Pancreas (tissue), 10 donors: Measurements from ENCODE around the gene RBMS2. TPM values are rescaled to one million over a fixed set of nuclear protein-coding genes. Genes with fewer than 3 reads are reported as not detected.

Source experiments
- ATAC-seq, 4 donors: fragments of 200-7000 bp; cut with Tn5 transposase; one replicate each; pipeline versions ENCODE4 v1.8.0 to v1.9.1; 2020; ENCODE audit warnings: mild to moderate bottlenecking in 4 of 4, moderate library complexity in 4 of 4
- DNase-seq, 6 donors: peaks; one replicate each; pipeline ENCODE4 v3.0.0-alpha.2; 2020
- FAIRE-seq: peaks from 2 replicates; lab custom pipeline; 2012; peaks lifted over from hg19 to GRCh38; lab: Jason Lieb, UNC
- H3K27ac ChIP-seq, 4 donors: fragments of 200-600 bp; sonication (generic); 1 replicate in 3 of 4; 2 replicates in 1 of 4; pipeline versions ENCODE4 v1.5.0 to v1.8.0; 2020
- H3K27me3 ChIP-seq, 4 donors: fragments of 200-600 bp; one replicate each; pipeline ENCODE4 v1.8.0; 2021
- H3K36me3 ChIP-seq, 3 donors: fragments of 200-600 bp; sonication (generic) in 1 of 3; one replicate each; pipeline versions ENCODE4 v1.5.0 to v1.8.0; 2020 to 2021
- H3K4me1 ChIP-seq, 3 donors: fragments of 200-600 bp; one replicate each; pipeline ENCODE4 v1.8.0; 2021
- H3K4me3 ChIP-seq, 4 donors: fragments of 200-600 bp; sonication (generic) in 2 of 4; one replicate each; pipeline versions ENCODE4 v1.5.0 to v1.8.0; 2020 to 2021
- H3K9me3 ChIP-seq, 4 donors: fragments of 200-600 bp; one replicate each; pipeline ENCODE4 v1.8.0; 2021
- WGBS, 2 donors: extraction: QIAGEN DNeasy Blood & Tissue Kit; methylation state at CpG; one replicate each; pipeline ENCODE4 v1.1.7; 2013; 5-methylcytosine and 5-hydroxymethylcytosine counted together
- intact Hi-C, 3 donors: fragments of 100-400 bp; cut with DNase I; formaldehyde crosslinking; loops; one replicate each; pipeline versions ENCODE4 v1.11.1 to v1.14.2; 2022
- polyA plus RNA-seq, 2 donors: library from polyadenylated mRNA; stranded (reverse); fragments of 200-250 nt; gene quantifications; one replicate each; pipeline ENCODE4 v1.2.3, GENCODE V29; 2013
- total RNA-seq, 6 donors: library from RNA; stranded (reverse); fragmentation: NEBNext Ultra II Directional in 4 of 6; extraction: Animal tissue kit (Norgen Biotek cat#: 25700) in 4 of 6; gene quantifications; one replicate each; pipeline versions ENCODE4 v1.2.1 to v1.2.4, GENCODE V29; 2021 to 2023
- TF ChIP-seq, protein P1 (sequence below), 4 donors: fragments of 200-600 bp; sonication (generic) in 3 of 4; IDR thresholded peaks; one replicate each; pipeline versions ENCODE4 v1.5.0 to v1.8.0; 2021; ENCODE audit warnings: antibody characterized with exemption in 4 of 4
- donor health status: healthy with polysubstance abuse.
- donor health status: DM: no; HTN: no; CAD: no; lungs with moderate emphysema.
- donor health status: DM: no; HTN: no; CAD: no.
- donor health status: control.
- donor health status: control.
- donor health status: Bipolar disorder and iron deficiency.
- donor health status: DM: yes; HTN: yes; CAD: no.
- donor health status: DM: no; HTN: no; CAD: no.
- donor health status: DM: no; HTN: no; CAD: no.
- donor health status: DM: yes; HTN: yes; CAD: no.

The RBMS2 gene
- total and polyA plus RNA-seq, 8 donors, result 5.4 to 30.8 (median 10.4) TPM

DNA sequence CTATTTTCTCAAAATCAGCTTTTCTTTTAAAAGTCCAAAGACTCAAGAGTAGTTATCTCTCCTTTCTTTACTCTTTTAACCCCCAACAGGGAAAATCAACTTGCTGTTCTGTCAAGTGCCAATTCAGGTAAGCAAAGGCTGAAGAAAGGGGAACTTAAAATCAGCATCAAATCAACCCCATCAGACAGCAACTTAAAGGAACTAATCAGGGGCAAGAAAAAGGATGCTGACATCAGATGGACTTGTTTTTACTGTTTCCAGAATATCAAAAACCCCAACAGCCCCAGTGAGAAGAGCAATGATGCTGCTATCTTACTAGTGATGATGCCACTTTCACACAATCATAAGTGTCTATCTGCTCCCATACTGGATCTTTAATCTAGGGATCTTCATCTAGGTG lies 105.1 kb downstream of the RBMS2 start:
- Histone ChIP-seq H3K4me1 (peaks cover 0 to 19% (median 0%) of the 10 kb centered on the region in 3 donors), H3K36me3 (no peaks in the 10 kb centered on the region), H3K27ac (no peak overlapping the region), H3K27me3 (no peaks in the 10 kb centered on the region), H3K4me3 (no peak overlapping the region), H3K9me3 (no peaks in the 10 kb centered on the region)
- ATAC-seq, result no peak
- TF ChIP-seq, protein P1, sequence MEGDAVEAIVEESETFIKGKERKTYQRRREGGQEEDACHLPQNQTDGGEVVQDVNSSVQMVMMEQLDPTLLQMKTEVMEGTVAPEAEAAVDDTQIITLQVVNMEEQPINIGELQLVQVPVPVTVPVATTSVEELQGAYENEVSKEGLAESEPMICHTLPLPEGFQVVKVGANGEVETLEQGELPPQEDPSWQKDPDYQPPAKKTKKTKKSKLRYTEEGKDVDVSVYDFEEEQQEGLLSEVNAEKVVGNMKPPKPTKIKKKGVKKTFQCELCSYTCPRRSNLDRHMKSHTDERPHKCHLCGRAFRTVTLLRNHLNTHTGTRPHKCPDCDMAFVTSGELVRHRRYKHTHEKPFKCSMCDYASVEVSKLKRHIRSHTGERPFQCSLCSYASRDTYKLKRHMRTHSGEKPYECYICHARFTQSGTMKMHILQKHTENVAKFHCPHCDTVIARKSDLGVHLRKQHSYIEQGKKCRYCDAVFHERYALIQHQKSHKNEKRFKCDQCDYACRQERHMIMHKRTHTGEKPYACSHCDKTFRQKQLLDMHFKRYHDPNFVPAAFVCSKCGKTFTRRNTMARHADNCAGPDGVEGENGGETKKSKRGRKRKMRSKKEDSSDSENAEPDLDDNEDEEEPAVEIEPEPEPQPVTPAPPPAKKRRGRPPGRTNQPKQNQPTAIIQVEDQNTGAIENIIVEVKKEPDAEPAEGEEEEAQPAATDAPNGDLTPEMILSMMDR (IDR thresholded peaks at IDR 0.05), result no peak
- DNase-seq, result no peak
- FAIRE-seq, result no peak
- intact Hi-C loops, result no loop called here

DNA sequence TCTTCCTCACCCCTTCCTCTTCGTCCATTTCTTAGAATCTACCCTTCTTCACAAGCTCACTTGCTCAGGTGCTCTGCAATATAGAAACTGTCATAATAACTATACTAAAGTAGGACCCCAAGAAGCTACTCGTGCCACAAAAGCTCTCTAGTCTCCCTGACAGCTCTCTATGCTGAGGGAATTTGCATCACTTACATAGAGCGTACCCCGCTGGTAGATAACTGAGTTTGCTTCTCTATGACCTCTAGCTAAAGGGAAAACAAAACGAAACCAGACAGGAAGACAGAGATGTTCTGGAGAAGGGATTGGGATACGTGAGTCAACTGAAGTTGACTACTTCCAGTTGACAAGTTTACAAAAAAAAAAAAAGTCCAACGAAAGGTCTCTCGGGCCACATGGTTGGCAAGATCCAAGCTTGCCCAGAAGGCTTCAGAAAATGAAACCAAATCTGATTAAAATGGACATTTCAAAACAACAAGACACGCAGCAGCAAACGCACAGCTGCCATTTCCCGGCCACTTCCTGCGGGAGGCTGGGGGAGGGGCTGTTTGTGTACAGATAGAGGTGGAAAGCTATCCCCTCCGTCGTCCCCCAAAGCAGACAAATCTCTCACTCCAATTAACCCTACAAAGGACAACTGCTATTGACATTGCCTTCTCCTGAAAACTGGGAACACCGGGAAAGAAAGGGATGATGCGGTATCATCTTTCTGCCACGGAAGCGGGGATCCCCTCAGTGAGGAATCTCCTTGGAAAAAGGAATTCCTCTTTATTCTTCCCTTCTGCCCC lies 107.2 kb downstream of the RBMS2 start:
- FAIRE-seq (no peak), DNase-seq (peak in 5 of 6 donors; percentile 55 to 73 (median 59)), ATAC-seq (peak; percentile 30 to 46 (median 40))
- 0% methylated on average over 18 of the region's 18 CpGs for WGBS, 2 donors
- no peaks in the 10 kb centered on the region for H3K9me3 ChIP-seq
- peak overlapping the region; percentile 67 to 86 (median 79) for H3K27ac ChIP-seq
- peaks cover 0 to 32% (median 5%) of the 10 kb centered on the region in 3 donors for H3K4me1 ChIP-seq
- peak overlapping the region; percentile 60 to 100 (median 84) for H3K4me3 ChIP-seq
- TF ChIP-seq, protein P1 (IDR thresholded peaks at IDR 0.05), result no peak
- no peaks in the 10 kb centered on the region for H3K36me3 ChIP-seq
- intact Hi-C loops, result no loop called here
- no peaks in the 10 kb centered on the region for H3K27me3 ChIP-seq

DNA sequence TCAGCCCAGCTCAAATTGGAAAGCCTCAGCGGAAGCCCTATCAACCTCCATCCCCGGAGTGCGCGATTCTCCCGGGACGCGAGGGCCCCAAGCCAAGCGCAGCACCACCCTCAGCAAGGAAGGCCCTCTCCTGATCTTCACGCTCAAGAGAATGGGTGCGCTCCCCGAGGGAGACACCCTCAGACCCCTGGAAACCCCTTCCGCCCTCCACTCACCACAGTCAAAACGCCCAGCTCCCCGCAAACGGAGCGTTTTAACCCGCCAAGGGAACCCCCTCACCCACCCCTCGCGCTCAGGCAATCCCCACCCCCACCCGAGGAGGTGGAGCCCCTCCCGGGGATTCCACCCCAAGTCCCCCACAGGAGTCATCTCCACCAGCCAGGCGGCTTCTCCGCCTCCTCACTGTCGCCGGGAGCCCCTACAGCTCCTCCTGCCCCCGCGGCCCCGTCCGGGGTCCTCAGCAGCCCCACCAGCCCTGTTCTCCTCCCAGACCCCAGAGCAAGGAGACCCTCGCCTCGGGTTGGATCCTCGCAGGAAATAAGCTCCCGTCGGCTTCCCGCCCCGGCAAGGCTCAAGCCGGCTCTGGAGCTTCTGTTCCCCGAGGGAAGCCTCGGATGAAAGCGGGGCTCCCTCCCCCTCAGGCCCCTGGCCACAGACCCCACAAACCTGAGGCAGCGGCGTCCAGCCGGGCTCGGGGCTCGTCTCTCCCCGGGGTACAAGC lies 108.0 kb downstream of the RBMS2 start:
- DNase-seq (peak in 3 of 6 donors; percentile 34 to 63 (median 51)), FAIRE-seq (no peak), ATAC-seq (peak; percentile 42 to 60 (median 46))
- Histone ChIP-seq H3K27me3 (no peaks in the 10 kb centered on the region), H3K9me3 (no peaks in the 10 kb centered on the region), H3K4me1 (peaks cover 0 to 32% (median 5%) of the 10 kb centered on the region in 3 donors), H3K4me3 (peak overlapping the region; percentile 60 to 100 (median 84)), H3K27ac (peak overlapping the region; percentile 67 to 86 (median 79)), H3K36me3 (no peaks in the 10 kb centered on the region)
- WGBS, 2 donors, result 0% methylated on average over 37 to 46 of the region's 46 CpGs
- intact Hi-C loops, result no loop called here
- TF ChIP-seq, protein P1 (IDR thresholded peaks at IDR 0.05), result no peak

DNA sequence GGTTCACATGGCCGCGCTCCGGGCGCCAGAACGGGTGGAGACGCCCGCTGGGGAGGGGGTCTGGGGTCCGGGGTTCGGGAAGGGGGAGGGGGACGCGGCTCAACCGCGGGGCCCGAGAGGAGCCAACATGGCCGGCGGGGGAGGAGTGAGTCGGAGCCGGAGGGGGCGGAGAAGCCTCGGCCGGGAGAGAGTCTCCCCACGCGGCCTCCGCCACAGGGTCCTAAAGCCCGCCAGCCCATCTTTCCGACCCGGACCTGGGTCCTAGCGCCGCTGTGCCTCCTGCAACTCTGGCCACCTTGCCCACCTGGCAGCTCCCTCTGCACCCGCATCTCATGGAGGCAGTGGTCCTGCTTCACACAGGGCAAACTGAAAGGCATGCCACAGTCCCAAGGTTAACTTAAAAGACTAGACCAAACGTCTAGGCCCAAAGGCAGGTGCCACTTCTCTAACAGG lies 108.6 kb downstream of the RBMS2 start, which contains the start of gene BAZ2A:
Gene BAZ2A, minus strand, starts transcription at position 147 of the 453 bp plus-strand sequence. CDS start 12,796 bp downstream, outside the sequence.
- Histone ChIP-seq H3K36me3 (no peaks in the 10 kb centered on the region), H3K9me3 (no peaks in the 10 kb centered on the region), H3K4me1 (peaks cover 0 to 32% (median 5%) of the 10 kb centered on the region in 3 donors), H3K4me3 (peak within 1 kb of the TSS; percentile 60 to 100 (median 84)), H3K27ac (peak within 1 kb of the TSS; percentile 67 to 86 (median 79)), H3K27me3 (no peaks in the 10 kb centered on the region)
- FAIRE-seq (no peak), ATAC-seq (peak; percentile 77 to 89 (median 83)), DNase-seq (peak; percentile 82 to 95 (median 90))
- intact Hi-C loops, result no loop called here
- WGBS, 2 donors, result 1 to 2% methylated on average over 22 to 31 of the region's 31 CpGs
- TF ChIP-seq, protein P1 (IDR thresholded peaks at IDR 0.05), result no peak
